Right forelimb (tissue), 1 donor: ENCODE data around the gene AADACL2.
"Not testable (repeated sequence)": the region's sequence is repeated elsewhere in the genome, so short reads cannot be mapped to it uniquely, and the experiment has no call there.

Experiments used
- DNase-seq: peaks from one replicate; pipeline ENCODE4 v3.0.0-alpha.2; 2018

AADACL2 gene

GRCh38 chr3:151768393-151768930 lies 34.7 kb downstream of the AADACL2 start:
- no peak for DNase-seq

- DNase-seq = no peak
Observed at GRCh38 chr3:151769175-151769574, 35.4 kb downstream of the AADACL2 start.

DNA sequence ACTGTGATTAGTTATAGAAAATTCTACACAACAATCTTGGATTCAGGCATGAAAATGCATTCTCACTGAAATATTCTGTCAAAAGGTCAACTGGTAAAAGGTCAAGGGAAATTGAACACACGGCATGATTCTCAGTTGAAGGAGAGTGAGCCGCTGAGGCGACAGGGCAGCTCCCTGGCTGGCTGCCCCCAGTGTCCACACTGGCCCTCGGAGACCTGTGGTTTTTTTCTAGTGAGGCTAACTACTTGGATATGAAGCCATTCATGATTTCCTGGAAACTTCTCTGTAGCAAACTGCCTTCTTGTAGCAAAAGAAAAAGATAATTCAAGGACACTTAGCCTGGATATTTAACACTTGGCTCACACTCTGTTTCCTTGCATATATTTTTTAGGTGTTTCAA lies 37.2 kb downstream of the AADACL2 start:
- DNase-seq = peak; percentile 55

- DNase-seq = no peak
Observed at GRCh38 chr3:151772825-151773480, 39.2 kb downstream of the AADACL2 start.

DNA sequence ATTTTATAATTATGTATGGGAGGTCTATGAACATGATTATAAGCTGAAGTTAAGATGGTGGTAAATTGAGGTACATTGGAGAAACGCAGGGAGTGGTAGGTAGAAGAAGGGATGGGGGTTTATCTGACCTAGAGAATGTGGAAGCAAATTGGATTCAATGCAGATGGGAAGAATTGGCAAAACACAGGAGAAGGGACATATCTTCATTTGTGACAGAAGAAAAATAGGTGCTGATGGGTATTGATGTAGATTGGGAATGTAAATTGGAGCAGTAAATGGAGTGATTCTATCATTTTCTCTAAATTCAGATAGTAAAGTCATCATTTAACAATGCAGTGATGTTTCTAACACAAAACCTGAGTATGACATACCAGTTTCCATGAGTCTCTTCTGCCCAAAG lies 40.5 kb downstream of the AADACL2 start:
- DNase-seq = no peak

DNA sequence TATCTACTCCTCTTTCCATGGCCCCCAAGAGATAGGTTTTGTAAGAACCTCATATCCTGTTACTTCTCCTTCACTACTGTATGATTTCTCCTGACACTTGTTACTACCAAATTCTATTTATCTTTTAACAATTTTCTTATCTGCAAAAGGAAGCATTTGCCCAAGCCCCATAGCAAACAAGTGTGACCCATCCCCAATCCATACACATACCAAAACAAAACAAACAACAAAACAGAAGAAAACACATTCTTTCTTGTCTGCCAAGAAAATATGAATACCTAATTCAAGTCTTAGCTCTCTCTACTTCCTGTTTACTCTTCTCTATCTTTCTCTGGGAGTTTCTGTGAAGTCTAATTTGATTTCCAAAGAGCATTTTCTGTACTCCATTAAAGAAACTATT lies 41.2 kb downstream of the AADACL2 start:
- DNase-seq = no peak

DNA sequence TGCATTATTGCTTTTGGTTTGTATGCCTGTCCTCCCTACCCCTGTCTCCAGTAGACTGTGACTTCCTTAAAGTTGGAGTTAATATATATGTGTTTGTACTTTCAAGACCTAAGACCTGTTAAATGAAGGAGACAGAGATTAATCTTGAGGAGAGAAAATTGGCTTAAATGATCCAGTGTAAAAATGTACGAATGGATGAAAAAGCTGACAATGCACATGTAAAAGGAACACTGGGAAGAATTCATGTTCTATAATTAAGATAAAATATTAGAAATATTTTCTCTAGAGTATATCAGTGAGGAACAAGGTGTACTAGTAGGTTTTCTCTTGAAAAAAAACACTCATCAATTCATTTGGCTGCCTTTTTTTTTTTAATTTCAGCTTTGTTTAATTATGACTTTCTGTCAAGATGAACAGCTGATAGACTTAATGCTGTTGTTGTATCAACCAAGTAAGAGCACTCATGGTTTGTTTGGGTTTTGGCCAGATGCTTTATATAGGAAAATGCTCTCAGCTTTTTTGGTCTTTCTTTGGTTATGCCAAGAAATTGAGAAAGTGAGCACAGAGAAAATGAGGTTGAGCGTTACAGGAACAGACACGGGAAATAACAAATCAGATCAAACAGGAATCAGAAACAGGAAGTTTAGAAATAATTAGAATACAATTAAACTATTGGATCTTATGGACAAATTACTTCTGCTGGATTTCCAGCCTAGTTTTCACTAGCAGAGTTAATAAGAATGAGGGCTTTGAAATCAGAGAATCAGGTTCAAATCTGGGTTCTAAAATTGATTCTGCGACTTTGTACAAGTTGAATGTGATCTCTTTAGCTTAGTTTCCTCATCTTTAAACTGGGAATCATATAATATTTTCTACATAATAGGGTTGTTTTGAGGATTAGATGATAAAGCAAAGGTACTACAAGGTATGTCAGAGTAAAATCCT lies 41.9 kb downstream of the AADACL2 start:
- DNase-seq = no peak

GRCh38 chr3:151776259-151776740 lies 42.6 kb downstream of the AADACL2 start:
- no peak for DNase-seq

GRCh38 chr3:151777880-151778279 lies 44.2 kb downstream of the AADACL2 start:
- DNase-seq = no peak

DNA sequence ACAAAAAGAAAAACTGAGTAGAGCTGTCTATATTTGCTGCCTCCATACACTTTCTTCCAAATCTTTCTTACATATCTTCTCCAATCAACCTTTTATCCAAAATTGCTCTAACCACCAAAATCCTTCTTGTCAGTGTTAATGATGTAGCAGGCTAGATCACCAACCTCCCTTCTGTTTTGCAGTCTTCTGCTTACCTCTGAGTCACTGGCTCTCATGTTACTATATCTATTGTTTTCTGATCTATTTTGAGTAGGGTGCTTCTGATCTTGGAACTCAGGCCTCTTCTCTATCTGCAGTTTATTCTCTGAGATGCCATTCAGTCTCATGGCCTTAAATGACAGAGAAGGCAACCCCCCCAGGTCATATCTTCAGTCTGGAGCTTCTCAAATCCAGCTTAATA lies 53.9 kb downstream of the AADACL2 start:
- no peak for DNase-seq

- DNase-seq = no peak
Observed at GRCh38 chr3:151788401-151788800, 54.7 kb downstream of the AADACL2 start.

- DNase-seq = no peak
Observed at GRCh38 chr3:151789853-151790463, 56.2 kb downstream of the AADACL2 start.

DNA sequence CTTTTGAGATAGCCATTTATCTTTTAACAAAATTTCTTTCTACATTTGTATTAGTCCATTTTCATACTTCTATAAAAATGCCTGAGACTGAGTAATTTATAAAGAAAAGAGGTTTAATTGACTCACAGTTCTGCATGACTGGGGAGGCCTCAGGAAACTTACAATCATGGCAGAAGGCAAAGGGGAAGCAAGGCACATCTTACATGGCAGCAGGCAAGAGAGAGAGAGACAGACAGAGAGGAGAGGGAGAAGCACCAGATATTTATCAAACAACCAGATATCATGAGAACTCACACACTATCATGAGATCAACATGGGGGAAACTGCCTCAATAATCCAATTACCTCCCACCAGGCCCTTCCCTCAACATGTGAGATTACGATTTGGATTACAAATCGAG lies 57.0 kb downstream of the AADACL2 start:
- not testable (repeated sequence) for DNase-seq

DNA sequence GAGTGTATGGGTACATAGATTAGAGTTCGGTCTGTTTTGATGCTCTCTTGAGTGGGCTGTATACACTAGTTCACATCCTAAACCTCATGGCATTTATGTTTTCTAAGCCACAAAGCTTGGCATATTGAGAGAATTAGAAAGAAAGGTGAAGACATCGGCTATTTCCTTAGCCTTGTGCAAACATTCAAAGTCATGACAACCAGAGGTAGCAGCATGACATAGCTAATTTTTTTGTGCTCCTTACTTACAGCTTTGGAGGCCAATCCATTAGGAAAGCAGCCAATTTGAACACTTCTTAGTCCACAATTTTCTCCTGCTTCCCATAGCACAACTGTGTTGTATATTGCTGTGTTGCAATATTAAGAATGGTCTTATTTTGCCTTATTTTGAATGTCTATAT lies 58.7 kb downstream of the AADACL2 start:
- DNase-seq = no peak

DNA sequence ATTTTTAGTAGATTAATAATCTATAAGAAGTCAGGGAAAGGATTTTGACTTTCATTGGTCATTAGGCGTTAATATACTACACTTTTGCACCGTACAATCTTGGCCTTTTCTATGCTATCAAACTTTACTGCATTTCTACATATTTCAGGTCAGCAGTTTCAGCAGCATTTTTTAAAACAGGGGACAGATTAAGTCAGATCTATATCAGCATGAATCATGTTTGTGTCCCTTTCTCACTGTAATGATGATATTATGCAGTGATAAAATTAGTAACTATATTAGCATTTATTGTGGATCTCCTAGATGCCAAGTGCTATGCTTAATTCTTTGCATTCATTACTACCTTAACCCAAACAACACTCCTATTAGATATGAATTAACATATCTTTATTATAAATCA lies 59.9 kb downstream of the AADACL2 start:
- no peak for DNase-seq

DNA sequence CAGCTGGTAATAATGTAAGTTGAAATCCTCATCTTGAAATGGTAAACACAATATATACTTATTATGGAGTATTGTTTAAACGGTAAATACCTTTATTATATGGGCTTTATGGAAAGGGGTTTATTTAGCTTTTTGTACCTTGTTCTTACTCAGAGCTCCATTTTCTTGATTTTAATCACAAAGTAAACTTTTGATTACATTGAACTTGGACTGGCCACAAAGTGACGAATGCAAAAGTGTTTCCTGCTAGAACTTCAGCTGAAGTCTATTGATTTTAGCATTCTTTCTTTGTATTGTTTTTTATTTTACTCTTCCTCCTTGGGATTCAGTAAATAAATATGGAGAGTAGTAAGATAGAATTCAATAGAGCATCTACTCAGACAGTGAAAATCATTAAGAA lies 60.4 kb downstream of the AADACL2 start:
- DNase-seq = no peak

- DNase-seq = no peak
Observed at GRCh38 chr3:151795276-151795675, 61.5 kb downstream of the AADACL2 start.

DNA sequence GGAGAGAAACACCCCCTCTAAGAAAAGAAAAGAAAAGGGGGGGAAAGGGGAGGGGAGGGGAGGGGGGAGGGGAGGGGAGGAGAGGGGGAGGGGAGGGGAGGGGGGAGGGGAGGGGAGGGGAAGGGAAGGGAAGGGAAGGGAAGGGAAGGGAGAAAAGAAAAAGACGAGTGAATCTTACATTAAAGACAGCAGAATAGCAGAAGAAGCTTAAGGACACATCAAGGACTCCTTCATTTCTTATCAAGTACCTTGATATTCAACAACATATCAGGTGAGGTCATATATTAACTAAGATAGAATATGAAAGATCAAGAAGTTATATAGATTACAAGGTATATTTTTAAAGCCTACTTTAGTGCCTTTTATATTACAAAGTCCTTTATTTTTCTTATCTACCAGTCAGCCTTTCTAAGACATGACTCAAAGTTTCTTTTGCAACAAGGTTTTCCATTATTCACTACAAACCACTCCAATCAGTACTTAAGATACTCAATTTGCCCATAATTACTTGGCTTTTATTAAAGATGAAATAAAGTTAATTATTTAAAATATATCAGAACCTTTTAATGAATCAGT lies 62.5 kb downstream of the AADACL2 start:
- no peak for DNase-seq

DNA sequence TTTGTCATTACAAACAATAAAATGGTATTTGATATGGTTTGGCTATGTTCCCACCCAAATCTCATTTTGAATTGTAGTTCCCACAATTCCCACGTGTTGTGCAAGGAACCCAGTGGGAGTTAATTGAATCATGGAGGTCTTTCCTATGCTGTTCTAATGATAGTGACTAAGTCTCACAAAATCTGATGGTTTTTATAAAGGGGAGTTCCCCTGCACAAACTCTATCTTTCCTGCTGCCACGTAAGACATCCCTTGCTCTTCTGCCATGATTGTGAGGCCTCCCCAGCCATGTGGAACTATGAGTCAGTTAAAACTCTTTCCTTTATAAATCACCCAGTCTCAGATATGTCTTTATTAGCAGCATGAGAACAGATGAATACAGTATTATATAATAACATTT lies 64.7 kb downstream of the AADACL2 start:
- no peak for DNase-seq

DNA sequence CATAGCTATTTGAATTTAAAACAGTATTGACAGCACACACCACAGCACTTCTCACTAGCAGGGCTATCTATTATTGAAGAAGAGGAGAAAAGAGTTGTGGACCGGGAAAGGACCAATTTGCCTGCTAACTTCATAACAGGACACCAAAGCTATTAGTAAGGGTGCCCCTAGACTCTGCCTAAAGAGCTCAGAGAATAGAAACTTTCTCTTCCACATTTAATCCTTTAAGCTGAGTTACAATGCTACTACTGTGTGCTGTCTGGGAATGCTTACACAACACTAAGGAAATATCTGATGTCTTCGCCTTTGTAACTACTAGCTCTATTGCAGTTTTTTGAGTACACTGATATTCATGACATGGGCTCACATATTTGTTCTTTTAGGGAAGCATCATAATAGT lies 66.7 kb downstream of the AADACL2 start:
- no peak for DNase-seq

GRCh38 chr3:151804267-151804666 lies 70.5 kb downstream of the AADACL2 start:
- no peak for DNase-seq

DNA sequence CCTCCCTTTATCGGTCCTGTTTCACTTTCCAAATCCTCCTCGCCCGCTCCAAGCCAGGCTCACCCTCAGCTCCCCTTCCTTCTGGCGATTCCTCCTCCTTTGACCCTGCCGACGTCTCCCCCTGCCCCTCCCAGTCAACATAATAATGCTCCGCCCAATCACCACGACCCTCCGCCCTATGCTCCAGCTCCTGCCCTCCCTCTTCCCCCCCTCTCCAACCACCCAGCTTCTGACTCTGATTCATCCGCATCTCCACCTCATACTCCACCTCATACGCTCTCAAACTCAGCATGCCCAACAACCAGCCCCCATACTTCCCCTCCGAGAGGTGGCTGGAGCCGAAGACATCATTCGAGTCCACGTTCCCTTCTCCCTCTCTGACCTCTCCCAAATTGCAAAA lies 73.1 kb downstream of the AADACL2 start:
- no peak for DNase-seq
